NCI-H1436 (cell line): Measurements from ENCODE around the gene CXCL11.
"Not testable (repeated sequence)": the region's sequence is repeated elsewhere in the genome, so short reads cannot be mapped to it uniquely, and the experiment has no call there.

ENCODE experiments used
- DNase-seq: peaks from one replicate; lab custom pipeline; 2025; lab: John Stamatoyannopoulos, UW

Gene CXCL11

DNA sequence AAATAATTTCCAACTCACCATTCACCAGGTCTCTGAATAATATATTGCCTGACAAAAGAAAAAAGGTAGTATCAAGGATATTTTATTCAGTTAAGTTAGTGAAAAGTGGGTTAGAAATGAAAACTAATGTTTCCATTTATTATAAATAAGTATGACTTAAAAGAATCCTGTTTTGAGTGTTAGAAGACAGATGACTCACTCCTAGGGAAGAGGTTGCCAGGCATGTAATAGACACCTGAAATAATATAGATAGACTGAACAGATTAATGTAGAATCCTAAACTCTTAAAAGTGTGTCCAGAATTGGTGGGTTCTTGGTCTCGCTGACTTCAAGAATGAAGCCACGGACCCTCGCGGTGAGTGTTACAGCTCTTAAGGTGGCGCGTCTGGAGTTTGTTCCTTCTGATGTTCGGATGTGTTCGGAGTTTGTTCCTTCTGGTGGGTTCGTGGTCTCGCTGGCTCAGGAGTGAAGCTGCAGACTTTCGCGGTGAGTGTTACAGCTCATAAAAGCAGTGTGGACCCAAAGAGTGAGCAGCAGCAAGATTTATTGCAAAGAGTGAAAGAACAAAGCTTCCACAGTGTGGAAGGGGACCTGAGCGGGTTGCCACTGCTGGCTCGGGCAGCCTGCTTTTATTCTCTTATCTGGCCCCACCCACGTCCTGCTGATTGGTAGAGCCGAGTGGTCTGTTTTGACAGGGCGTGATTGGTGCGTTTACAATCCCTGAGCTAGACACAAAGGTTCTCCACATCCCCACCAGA lies 6.5 kb upstream of the CXCL11 start:
- DNase-seq: not testable (repeated sequence)

DNA sequence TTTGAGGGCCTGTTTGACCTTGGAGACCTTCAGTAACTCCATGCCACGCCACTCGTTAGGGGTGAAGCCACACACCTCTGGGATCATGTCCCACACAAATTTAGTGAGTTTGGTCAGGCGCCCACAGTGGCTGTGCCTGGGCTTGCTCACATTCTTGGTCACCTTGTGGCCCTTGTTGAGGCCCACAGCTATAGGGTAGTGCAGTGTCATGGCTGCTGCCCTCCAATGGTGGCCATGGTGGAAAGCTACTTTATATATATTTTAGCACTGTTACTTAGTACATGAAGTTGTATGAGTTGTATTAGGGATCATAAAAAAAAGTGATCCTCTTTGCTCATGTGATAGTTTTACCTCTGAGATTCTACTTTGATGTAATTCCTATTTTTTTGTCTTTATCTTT lies 985 bp upstream of the CXCL11 start:
- DNase-seq: no peak

GRCh38 chr4:76035141-76035540 lies 729 bp downstream of the CXCL11 start:
- no peak for DNase-seq

DNA sequence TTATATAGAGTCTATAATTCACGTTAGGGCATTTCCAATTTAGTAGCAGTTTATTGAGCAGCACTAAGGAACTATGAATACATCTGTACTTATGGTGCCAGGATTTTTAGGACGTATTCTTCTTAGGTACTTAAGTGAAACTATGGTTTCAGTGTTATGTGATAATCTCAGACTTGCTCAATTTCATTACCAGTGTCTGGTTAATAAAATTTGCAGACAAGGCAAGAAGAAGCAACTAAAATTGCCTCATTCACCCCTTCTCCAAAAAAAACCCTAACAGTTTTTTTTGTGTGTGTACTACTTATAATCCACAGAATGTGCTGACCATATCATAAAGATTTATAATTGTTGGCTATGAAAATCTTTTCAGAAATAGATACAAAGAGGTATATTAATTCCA lies 6.6 kb downstream of the CXCL11 start:
- no peak for DNase-seq

DNA sequence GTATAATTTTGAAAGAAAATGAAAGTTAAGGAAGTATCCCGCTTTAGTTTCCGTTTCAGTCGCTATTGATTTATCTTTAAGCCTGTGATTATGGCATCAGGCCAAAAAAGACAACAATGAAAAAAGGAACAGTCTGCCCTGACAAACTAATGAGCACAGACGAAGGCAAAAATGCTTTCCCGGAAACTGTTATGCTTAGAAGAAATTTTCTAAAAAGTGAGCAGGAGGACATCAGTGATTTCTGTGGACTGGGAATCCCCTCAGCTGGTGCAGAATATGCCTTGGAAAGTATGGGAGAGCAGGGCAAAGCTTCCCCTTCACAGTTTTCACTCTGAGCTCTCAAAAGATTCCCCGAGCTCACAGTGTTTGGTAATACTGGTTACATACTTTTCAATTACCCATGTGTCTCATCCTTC lies 7.5 kb downstream of the CXCL11 start:
- no peak for DNase-seq

DNA sequence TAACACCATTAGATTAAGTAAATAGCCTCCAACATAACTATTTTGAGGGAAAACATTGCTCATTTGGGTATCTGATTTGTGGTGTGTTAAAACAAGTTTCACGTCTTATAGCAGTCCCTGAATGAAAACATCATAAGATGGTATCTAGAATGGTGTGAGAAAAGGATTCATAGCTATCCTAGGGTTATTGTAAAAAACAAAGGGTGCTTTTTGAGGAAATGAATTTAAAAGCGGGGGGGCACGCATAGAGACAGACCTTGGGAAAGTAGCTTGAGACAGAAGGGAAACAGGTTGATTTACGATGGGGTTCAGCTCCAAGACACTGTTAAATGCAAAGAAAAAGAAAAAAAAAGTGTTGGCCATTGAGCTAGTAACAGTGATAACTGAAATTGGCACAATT lies 11.8 kb downstream of the CXCL11 start:
- DNase-seq: no peak

- DNase-seq: no peak
These were observed 12.5 kb downstream of the CXCL11 start, which contains the start of gene CXCL10 for GRCh38 chr4:76023389-76023788. CXCL10 (minus strand) TSS chr4:76023497; CDS start chr4:76023431, 66 bp downstream.

GRCh38 chr4:76022677-76023076 lies 13.2 kb downstream of the CXCL11 start:
- DNase-seq: no peak

DNA sequence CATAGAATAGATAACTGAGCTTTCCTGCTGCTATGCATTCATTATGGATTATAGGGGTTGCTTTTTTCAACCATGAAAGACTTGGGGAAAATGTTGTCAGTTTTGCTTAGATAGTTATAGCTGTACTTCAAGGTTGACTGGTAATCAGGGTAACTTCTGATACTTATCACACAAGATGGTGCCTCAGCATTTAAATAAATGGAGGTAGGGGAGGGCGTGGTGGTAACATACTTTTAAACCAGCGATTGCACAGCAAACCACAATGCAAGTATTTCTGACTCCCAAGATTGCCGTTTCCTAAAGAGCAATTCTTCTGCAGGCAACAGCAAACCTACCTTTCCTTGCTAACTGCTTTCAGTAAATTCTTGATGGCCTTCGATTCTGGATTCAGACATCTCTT lies 13.8 kb downstream of the CXCL11 start:
- no peak for DNase-seq

DNA sequence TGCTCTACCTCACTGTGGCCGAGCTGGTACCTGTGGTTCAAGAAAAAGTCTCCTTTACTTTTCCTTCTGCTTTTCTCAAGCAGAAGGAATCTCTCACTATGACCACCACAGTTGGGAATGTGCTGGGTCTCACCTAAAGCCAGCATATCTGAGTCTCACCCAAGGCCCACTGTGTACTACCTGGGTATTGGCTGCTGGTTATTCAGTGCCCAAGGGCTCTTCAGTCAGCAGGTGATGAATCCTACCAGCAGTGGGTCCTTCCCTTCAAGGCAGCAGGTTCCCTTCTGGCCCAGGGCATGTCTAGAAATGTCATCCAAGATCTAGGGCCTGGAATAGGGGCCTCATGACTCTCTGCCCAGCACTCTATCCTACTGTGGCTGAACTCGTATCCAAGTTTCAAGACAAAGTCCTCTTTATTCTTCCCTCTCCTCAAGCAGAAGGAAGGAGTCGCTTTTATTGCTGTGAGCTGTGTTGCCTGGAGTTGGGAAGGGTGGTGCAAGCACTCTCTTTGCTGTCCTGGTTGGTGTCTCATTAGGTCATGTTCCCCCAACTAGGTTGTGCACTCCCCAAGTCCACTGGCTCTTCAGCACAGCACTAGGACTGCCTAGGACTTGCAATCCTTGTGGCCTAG lies 18.7 kb downstream of the CXCL11 start:
- no peak for DNase-seq

GRCh38 chr4:76016393-76016792 lies 19.5 kb downstream of the CXCL11 start:
- DNase-seq: no peak

- no peak for DNase-seq
These were observed 22.3 kb downstream of the CXCL11 start for GRCh38 chr4:76013540-76013939.

GRCh38 chr4:76012388-76012801 lies 23.5 kb downstream of the CXCL11 start:
- DNase-seq: no peak

DNA sequence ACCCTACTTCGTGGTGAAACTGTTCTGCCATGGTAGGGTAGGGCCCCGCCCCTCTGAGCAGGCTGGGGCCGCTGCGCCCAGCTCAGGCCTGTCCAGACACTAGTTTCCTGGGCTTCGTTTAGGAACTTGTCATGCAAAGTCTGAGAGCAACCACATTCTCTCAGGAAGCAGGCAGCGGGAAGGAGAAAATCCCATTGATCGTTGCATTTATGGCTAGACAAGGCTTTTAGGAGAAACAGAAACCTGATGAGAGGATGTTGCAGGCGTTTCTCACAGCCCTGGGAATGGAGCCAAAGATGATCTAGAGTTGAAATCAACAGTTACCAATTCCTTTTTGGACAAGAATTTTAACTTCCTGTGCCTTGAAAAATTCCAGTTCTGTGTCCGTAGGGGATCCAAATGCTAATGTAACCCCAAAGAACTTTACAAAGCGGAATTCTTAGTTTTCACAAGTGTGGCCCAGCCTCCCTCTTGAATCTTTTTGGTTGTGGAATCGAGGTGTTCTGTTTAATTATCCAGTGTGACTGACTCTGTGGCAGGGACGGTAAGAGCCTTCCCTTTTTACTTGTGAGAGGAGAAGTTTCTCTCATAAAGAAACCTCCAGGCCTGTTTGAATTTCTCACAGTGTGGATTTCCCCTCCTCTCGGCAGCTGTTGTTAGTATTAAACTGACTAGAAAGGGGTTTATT lies 24.0 kb downstream of the CXCL11 start:
- no peak for DNase-seq

- no peak for DNase-seq
These were observed 24.7 kb downstream of the CXCL11 start for GRCh38 chr4:76011018-76011670.

- DNase-seq: no peak
These were observed 25.3 kb downstream of the CXCL11 start for GRCh38 chr4:76010576-76010975.

DNA sequence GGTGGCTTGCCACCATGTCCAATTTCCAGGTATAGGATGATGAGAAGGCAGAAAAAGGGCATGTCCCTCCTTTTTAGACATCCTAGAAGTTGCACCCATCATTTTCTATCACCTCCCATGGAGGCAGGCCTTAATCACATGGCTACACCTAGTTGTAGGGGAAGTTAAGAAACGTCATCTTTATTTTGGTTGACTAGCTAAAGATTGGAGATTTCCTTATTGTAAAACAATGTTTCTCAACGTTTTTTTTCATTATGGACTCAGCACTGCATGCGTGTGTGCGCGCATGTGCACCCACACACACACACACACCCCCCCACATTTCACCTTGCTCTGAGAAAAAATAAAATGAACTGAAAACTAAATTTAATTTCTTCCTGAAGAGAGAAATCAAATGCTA lies 26.6 kb downstream of the CXCL11 start:
- no peak for DNase-seq

DNA sequence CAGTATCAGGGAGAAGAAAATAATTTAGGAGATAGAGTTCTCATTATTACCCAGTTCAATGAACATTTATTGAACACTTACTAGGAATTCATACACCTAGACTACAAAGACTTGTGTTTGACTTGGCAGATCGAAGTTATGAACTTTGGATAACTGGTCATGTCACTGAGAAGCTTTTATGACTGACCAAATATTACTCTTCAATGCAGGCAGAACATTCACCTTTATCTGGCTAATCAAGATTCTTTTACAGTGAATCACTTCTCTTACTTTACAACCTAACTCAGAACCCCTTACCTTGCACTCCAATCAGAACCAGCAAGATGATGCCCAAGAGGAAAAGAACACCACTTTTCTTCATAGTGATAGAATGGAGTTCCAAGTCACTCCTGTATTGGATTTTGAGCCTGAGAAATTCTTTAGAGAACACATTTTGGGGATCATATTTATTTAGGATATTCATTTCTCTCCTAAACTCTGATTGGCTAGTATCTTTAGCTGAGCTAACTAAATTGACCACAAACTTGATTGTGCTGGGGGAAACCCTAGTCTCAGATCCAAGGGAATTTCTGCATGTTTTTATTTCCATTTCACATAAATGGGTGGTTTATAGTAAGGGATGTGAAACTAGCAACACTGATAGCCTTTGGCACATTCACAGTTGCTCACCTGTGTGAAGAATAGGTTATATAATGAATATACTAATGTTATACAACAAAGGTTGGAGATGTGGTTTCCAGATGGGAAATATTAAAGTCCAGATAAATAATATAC lies 28.6 kb downstream of the CXCL11 start, which contains the start of gene CXCL9:
Gene CXCL9 (minus strand): TSS at position 421 of the 774 bp plus-strand sequence. CDS start 60 bp downstream, at position 361.
- DNase-seq: no peak

DNA sequence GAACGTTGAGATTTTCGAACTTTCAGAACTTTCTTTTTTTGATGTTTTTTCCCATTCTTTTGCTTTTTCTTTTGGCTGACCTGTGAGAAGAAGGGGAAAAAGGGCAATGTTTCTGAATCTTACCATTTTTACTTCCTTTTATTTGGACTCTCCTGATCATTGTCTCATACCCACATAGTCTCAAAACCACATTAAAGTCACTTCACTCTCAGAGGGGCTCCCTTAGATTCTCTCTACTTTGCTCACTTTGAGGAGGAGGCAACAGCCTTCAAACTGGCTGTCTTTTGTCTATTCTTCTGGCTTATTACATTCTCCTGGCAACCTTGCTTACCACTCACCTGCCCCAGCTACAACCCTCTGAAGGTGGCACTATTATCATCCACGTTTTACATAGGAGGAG lies 32.2 kb downstream of the CXCL11 start:
- DNase-seq: no peak

GRCh38 chr4:76003035-76003434 lies 32.8 kb downstream of the CXCL11 start:
- DNase-seq: no peak

GRCh38 chr4:76002176-76002575 lies 33.7 kb downstream of the CXCL11 start:
- no peak for DNase-seq

DNA sequence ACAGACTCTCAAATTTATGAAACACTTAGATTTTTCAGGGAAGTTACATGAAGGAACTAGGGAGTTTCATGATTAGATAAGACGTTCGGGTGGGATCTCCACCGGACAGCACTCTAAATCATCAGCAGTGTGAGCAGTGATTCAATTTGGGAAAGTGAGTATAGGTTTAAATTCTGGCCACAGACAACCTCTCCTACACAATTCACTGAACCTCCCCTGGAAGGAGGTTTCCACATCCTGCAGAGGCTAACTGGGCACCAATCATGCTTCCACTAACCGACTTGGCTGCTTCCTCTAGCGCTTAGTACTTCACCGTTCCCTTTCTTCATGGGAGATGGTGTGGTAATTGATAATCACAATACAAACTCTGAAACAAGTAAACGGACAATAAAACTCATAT lies 34.2 kb downstream of the CXCL11 start:
- no peak for DNase-seq
